HCT116 (cell line): ENCODE measurements around the gene C1orf35. TPM values are rescaled to one million over a fixed set of nuclear protein-coding genes. Genes with fewer than 3 reads are reported as not detected.

Experiments
- ATAC-seq: fragments of 200-7000 bp; cut with Tn5 transposase; 2 replicates; pipeline ENCODE4 v1.9.1; 2020; ENCODE audit warnings: mild to moderate bottlenecking, moderate library complexity
- BruUV-seq: library from RNA; stranded (reverse); fragments of 400-500 nt; replicated peaks from 2 replicates; lab custom pipeline; 2021; lab: Mats Ljungman, UMichigan
- CTCF ChIA-PET: fragments of 300-600 bp; sonication (Branson Sonifier 250); formaldehyde crosslinking; loops from one replicate; lab custom pipeline; 2021; ENCODE audit warnings: antibody characterized with exemption; lab: Charles Lee
- POLR2A ChIA-PET: fragments of 300-600, 350-600 bp; sonication (Branson Sonifier 250); formaldehyde crosslinking; loops from one replicate; lab custom pipeline; 2021; ENCODE audit warnings: antibody characterized with exemption; lab: Charles Lee
- RAD21 ChIA-PET, 2 experiments: fragments of 300-600 bp; sonication (Branson Sonifier 250); formaldehyde crosslinking; loops; one replicate each; lab custom pipeline; 2023; ENCODE audit warnings: low total read pairs in 2 of 2; ENCODE audit not compliant: uncharacterized antibody in 2 of 2, unreplicated experiment in 2 of 2, low non-redundant PET in 1 of 2; lab: Charles Lee
- DNase-seq: peaks from one replicate; pipeline ENCODE4 v3.0.0-alpha.2; 2010; ENCODE audit warnings: low read depth, low spot score
- H2AFZ ChIP-seq: fragments of 200-600 bp; shearing (Covaris generic), sonication (generic); 2 replicates; pipeline ENCODE4 v1.6.1; 2017; ENCODE audit warnings: low read depth, mixed run types, mixed read lengths, antibody characterized with exemption, low read length; ENCODE audit not compliant: poor library complexity, severe bottlenecking
- H3K27ac ChIP-seq: 2 replicates; pipeline ENCODE4 v1.5.1; 2012; ENCODE audit warnings: low read depth, low read length
- H3K27me3 ChIP-seq: fragments of 200-600 bp; sonication (generic); 2 replicates; pipeline ENCODE4 v1.6.1; 2016; ENCODE audit warnings: mixed run types, low read length, mixed read lengths; ENCODE audit not compliant: insufficient read depth
- H3K36me3 ChIP-seq, 2 experiments: fragments of 200-500 bp in 1 of 2; fragments of 200-600 bp in 1 of 2; sonication (Bioruptor generic) in 1 of 2; sonication (generic) in 1 of 2; 2 replicates each; pipeline versions ENCODE4 v1.5.1 to v1.6.1; 2014 to 2016; ENCODE audit warnings: low read length in 2 of 2, inconsistent platforms in 1 of 2, mixed read lengths in 1 of 2, mixed run types in 1 of 2; ENCODE audit not compliant: insufficient read depth in 2 of 2, control insufficient read depth in 1 of 2
- H3K4me1 ChIP-seq, 2 experiments: fragments of 200-600 bp in 1 of 2; sonication (generic) in 1 of 2; 2 replicates each; pipeline versions ENCODE4 v1.5.1 to v1.6.1; 2012 to 2017; ENCODE audit warnings: low read length in 2 of 2, inconsistent platforms in 1 of 2, mild to moderate bottlenecking in 1 of 2, mixed read lengths in 1 of 2, mixed run types in 1 of 2, moderate library complexity in 1 of 2; ENCODE audit not compliant: insufficient read depth in 2 of 2, control insufficient read depth in 1 of 2
- H3K4me2 ChIP-seq: fragments of 200-600 bp; sonication (generic); 2 replicates; pipeline ENCODE4 v1.6.1; 2017; ENCODE audit warnings: mixed run types, low read length, mixed read lengths
- H3K4me3 ChIP-seq, 2 experiments: fragments of 200-600 bp in 1 of 2; sonication (generic) in 1 of 2; replicated peaks in 1 of 2; 2 replicates each; pipeline ENCODE4 v1.5.1; 2011 to 2016; ENCODE audit warnings: low read length in 2 of 2, control low read depth in 1 of 2, low read depth in 1 of 2, mild to moderate bottlenecking in 1 of 2, mixed read lengths in 1 of 2, mixed run types in 1 of 2
- H3K79me2 ChIP-seq: fragments of 200-600 bp; sonication (generic); 2 replicates; pipeline ENCODE4 v1.6.1; 2017; ENCODE audit warnings: mild to moderate bottlenecking, mixed run types, low read length, moderate library complexity, mixed read lengths; ENCODE audit not compliant: insufficient read depth
- H3K9ac ChIP-seq: fragments of 200-600 bp; sonication (generic); 2 replicates; pipeline ENCODE4 v1.6.1; 2016; ENCODE audit warnings: low read length, mixed read lengths
- H3K9me2 ChIP-seq: fragments of 200-600 bp; sonication (generic), shearing (Covaris generic); 2 replicates; pipeline ENCODE4 v1.6.1; 2017; ENCODE audit warnings: mixed run types, mild to moderate bottlenecking, moderate library complexity; ENCODE audit not compliant: insufficient read depth
- H3K9me3 ChIP-seq, 2 experiments: fragments of 200-500 bp in 1 of 2; fragments of 200-600 bp in 1 of 2; sonication (Bioruptor generic) in 1 of 2; sonication (generic) in 1 of 2; 2 replicates each; pipeline ENCODE4 v1.6.1; 2014 to 2017; ENCODE audit warnings: low read length in 2 of 2, mixed read lengths in 2 of 2, inconsistent platforms in 1 of 2, low read depth in 1 of 2, mild to moderate bottlenecking in 1 of 2, mixed run types in 1 of 2, moderate library complexity in 1 of 2; ENCODE audit not compliant: control insufficient read depth in 1 of 2, insufficient read depth in 1 of 2
- H4K20me1 ChIP-seq: fragments of 200-600 bp; sonication (generic), shearing (Covaris generic); 2 replicates; pipeline ENCODE4 v1.6.1; 2017; ENCODE audit warnings: mixed run types, mild to moderate bottlenecking, moderate library complexity; ENCODE audit not compliant: insufficient read depth
- CBX3 ChIP-seq: IDR thresholded peaks from 2 replicates; pipeline ENCODE4 v1.6.1; 2012; ENCODE audit warnings: low read depth
- CEBPB ChIP-seq: IDR thresholded peaks from 2 replicates; pipeline ENCODE4 v1.6.1; 2012; ENCODE audit warnings: low read depth
- EGR1 ChIP-seq: IDR thresholded peaks from 2 replicates; pipeline ENCODE4 v1.6.1; 2012; ENCODE audit warnings: low read depth
- ELF1 ChIP-seq: IDR thresholded peaks from 2 replicates; pipeline ENCODE4 v1.6.1; 2012; ENCODE audit warnings: low read depth, borderline replicate concordance
- EZH2 ChIP-seq: fragments of 200-600 bp; sonication (generic); IDR thresholded peaks from 2 replicates; pipeline ENCODE4 v1.6.1; 2017; ENCODE audit warnings: antibody characterized with exemption, mixed run types
- FOSL1 ChIP-seq: IDR thresholded peaks from 2 replicates; pipeline ENCODE4 v1.6.1; 2012; ENCODE audit warnings: low read depth
- JUND ChIP-seq: IDR thresholded peaks from 2 replicates; pipeline ENCODE4 v1.6.1; 2012
- POLR2AphosphoS5 ChIP-seq: IDR thresholded peaks from 2 replicates; pipeline ENCODE4 v1.6.1; 2011; ENCODE audit warnings: mild to moderate bottlenecking, low read depth, low read length, moderate library complexity
- RAD21 ChIP-seq: IDR thresholded peaks from 2 replicates; pipeline ENCODE4 v1.6.1; 2012; ENCODE audit warnings: low read depth, mild to moderate bottlenecking
- SIN3A ChIP-seq: IDR thresholded peaks from 2 replicates; pipeline ENCODE4 v1.6.1; 2012; ENCODE audit warnings: low read depth
- SP1 ChIP-seq: IDR thresholded peaks from 2 replicates; pipeline ENCODE4 v1.6.1; 2012; ENCODE audit warnings: low read depth
- SRF ChIP-seq: IDR thresholded peaks from 2 replicates; pipeline ENCODE4 v1.6.1; 2012; ENCODE audit warnings: low read depth
- TCF7L2 ChIP-seq: IDR thresholded peaks from 2 replicates; pipeline ENCODE4 v1.7.0; 2011; ENCODE audit warnings: borderline replicate concordance, inconsistent platforms; ENCODE audit not compliant: insufficient read depth, insufficient read length; ENCODE audit errors: extremely low read depth
- YY1 ChIP-seq: IDR thresholded peaks from 2 replicates; pipeline ENCODE4 v1.6.1; 2011; ENCODE audit warnings: low read length, low read depth, moderate library complexity, mild to moderate bottlenecking; ENCODE audit not compliant: insufficient replicate concordance; ENCODE audit errors: extremely low read depth
- ZNF274 ChIP-seq: fragments of 200-500 bp; sonication (Bioruptor generic); IDR thresholded peaks from 2 replicates; pipeline ENCODE4 v1.6.1; 2014; ENCODE audit warnings: mild to moderate bottlenecking, low read depth, low read length, inconsistent platforms
- intact Hi-C: fragments of 100-400 bp; cut with micrococcal nuclease; formaldehyde crosslinking; loops from 2 replicates; pipeline ENCODE4 v1.10.0; 2022
- total RNA-seq: library from RNA; stranded (reverse); gene quantifications from one replicate; pipeline ENCODE4 v1.2.1, GENCODE V29; 2021; ENCODE audit not compliant: unreplicated experiment
- TF ChIP-seq, protein P1 (sequence below): IDR thresholded peaks from 2 replicates; pipeline ENCODE4 v1.6.1; 2012; ENCODE audit warnings: low read depth
- TF ChIP-seq, protein P2 (sequence below): IDR thresholded peaks from 2 replicates; pipeline ENCODE4 v1.6.1; 2012
- TF ChIP-seq, protein P3 (sequence below): IDR thresholded peaks from 2 replicates; pipeline ENCODE4 v1.6.1; 2011; ENCODE audit warnings: mild to moderate bottlenecking, low read length, moderate library complexity; ENCODE audit not compliant: insufficient replicate concordance; ENCODE audit errors: extremely low read depth
- TF ChIP-seq, protein P4 (sequence below), 3 experiments: fragments of 200-600 bp in 1 of 3; sonication (generic) in 1 of 3; IDR thresholded peaks in 2 of 3; conservative IDR thresholded peaks in 1 of 3; 2 replicates each; pipeline ENCODE4 v1.5.1; 2012 to 2017; ENCODE audit warnings: low read depth in 2 of 3, low read length in 2 of 3, antibody characterized with exemption in 1 of 3, borderline replicate concordance in 1 of 3, control low read depth in 1 of 3, mild to moderate bottlenecking in 1 of 3, mixed read lengths in 1 of 3, mixed run types in 1 of 3, moderate library complexity in 1 of 3; ENCODE audit not compliant: insufficient read depth in 1 of 3

Gene C1orf35
- total RNA-seq, 1 experiment from 2014 or later = 26.1 TPM

DNA sequence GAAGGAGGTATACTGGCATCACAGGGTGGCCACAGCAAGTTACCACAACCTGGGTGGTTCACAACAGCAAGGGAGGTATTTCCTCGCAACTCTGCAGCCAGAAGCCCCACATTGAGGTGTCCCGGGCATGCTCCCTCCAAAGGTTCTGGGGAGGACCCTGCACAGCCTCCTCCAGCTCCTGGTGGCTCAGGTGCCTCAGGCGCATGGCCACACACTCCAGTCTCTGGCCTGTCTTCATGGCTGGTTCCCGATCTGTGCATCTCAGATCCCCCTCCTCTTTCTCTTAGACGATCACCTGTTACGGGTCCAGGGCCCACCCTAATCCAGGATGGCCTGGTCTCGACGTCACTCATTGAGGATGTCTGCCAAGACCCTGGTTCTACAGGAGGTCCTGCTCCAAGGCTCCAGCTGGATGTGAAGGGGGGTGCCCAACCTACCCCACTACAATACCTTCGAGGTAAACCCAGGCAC, 27.3 kb downstream of the C1orf35 start:
- ChIA-PET RAD21 (no interaction called here), POLR2A (no interaction called here), CTCF (no interaction called here)
- no peak for DNase-seq
- H3K4me2 ChIP-seq = no peak overlapping the region
- H3K36me3 ChIP-seq = no peaks in the 10 kb centered on the region
- no peaks in the 10 kb centered on the region for H3K9me2 ChIP-seq
- no peaks in the 10 kb centered on the region for H4K20me1 ChIP-seq
- peaks cover 15% of the 10 kb centered on the region for H3K79me2 ChIP-seq
- H3K9ac ChIP-seq = no peak overlapping the region
- TF ChIP-seq EZH2 = no peak
- TF ChIP-seq, protein P1, sequence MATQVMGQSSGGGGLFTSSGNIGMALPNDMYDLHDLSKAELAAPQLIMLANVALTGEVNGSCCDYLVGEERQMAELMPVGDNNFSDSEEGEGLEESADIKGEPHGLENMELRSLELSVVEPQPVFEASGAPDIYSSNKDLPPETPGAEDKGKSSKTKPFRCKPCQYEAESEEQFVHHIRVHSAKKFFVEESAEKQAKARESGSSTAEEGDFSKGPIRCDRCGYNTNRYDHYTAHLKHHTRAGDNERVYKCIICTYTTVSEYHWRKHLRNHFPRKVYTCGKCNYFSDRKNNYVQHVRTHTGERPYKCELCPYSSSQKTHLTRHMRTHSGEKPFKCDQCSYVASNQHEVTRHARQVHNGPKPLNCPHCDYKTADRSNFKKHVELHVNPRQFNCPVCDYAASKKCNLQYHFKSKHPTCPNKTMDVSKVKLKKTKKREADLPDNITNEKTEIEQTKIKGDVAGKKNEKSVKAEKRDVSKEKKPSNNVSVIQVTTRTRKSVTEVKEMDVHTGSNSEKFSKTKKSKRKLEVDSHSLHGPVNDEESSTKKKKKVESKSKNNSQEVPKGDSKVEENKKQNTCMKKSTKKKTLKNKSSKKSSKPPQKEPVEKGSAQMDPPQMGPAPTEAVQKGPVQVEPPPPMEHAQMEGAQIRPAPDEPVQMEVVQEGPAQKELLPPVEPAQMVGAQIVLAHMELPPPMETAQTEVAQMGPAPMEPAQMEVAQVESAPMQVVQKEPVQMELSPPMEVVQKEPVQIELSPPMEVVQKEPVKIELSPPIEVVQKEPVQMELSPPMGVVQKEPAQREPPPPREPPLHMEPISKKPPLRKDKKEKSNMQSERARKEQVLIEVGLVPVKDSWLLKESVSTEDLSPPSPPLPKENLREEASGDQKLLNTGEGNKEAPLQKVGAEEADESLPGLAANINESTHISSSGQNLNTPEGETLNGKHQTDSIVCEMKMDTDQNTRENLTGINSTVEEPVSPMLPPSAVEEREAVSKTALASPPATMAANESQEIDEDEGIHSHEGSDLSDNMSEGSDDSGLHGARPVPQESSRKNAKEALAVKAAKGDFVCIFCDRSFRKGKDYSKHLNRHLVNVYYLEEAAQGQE = no peak
- no peak for TF ChIP-seq JUND
- no peak for TF ChIP-seq EGR1
- no peak for TF ChIP-seq SRF
- TF ChIP-seq TCF7L2 = no peak
- no peak for TF ChIP-seq YY1
- no peak for TF ChIP-seq ELF1
- no peak for TF ChIP-seq SIN3A
- TF ChIP-seq FOSL1 = no peak
- no peak for TF ChIP-seq CEBPB
- TF ChIP-seq, protein P2, sequence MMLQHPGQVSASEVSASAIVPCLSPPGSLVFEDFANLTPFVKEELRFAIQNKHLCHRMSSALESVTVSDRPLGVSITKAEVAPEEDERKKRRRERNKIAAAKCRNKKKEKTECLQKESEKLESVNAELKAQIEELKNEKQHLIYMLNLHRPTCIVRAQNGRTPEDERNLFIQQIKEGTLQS = no peak
- no peak for TF ChIP-seq RAD21
- TF ChIP-seq, protein P3, sequence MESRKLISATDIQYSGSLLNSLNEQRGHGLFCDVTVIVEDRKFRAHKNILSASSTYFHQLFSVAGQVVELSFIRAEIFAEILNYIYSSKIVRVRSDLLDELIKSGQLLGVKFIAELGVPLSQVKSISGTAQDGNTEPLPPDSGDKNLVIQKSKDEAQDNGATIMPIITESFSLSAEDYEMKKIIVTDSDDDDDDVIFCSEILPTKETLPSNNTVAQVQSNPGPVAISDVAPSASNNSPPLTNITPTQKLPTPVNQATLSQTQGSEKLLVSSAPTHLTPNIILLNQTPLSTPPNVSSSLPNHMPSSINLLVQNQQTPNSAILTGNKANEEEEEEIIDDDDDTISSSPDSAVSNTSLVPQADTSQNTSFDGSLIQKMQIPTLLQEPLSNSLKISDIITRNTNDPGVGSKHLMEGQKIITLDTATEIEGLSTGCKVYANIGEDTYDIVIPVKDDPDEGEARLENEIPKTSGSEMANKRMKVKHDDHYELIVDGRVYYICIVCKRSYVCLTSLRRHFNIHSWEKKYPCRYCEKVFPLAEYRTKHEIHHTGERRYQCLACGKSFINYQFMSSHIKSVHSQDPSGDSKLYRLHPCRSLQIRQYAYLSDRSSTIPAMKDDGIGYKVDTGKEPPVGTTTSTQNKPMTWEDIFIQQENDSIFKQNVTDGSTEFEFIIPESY = no peak
- no peak for TF ChIP-seq POLR2AphosphoS5
- TF ChIP-seq, protein P4, sequence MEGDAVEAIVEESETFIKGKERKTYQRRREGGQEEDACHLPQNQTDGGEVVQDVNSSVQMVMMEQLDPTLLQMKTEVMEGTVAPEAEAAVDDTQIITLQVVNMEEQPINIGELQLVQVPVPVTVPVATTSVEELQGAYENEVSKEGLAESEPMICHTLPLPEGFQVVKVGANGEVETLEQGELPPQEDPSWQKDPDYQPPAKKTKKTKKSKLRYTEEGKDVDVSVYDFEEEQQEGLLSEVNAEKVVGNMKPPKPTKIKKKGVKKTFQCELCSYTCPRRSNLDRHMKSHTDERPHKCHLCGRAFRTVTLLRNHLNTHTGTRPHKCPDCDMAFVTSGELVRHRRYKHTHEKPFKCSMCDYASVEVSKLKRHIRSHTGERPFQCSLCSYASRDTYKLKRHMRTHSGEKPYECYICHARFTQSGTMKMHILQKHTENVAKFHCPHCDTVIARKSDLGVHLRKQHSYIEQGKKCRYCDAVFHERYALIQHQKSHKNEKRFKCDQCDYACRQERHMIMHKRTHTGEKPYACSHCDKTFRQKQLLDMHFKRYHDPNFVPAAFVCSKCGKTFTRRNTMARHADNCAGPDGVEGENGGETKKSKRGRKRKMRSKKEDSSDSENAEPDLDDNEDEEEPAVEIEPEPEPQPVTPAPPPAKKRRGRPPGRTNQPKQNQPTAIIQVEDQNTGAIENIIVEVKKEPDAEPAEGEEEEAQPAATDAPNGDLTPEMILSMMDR (IDR thresholded peaks at IDR 0.05 in 2 of 3, conservative IDR thresholded peaks at IDR 0.05 in 1 of 3; ENCODE audit: borderline replicate concordance in 1 of 3, insufficient read depth in 1 of 3, low read depth in 2 of 3, low read length in 2 of 3) = no peak
- TF ChIP-seq CBX3 = no peak
- TF ChIP-seq ZNF274 = no peak
- no peak for TF ChIP-seq SP1
- H3K27me3 ChIP-seq = no peaks in the 10 kb centered on the region
- H2AFZ ChIP-seq = no peak overlapping the region
- intact Hi-C loops = loop anchor here (10.0 kb wide), 1 partner anchor 311 kb away; no protein-coding TSS in a partner anchor
- BruUV-seq = no TSS peak
- H3K27ac ChIP-seq = no peak overlapping the region
- no peak for ATAC-seq
- H3K9me3 ChIP-seq = no peaks in the 10 kb centered on the region
- H3K4me3 ChIP-seq = no peak overlapping the region
- no peaks in the 10 kb centered on the region; a peak in 2 of 4 replicates for H3K4me1 ChIP-seq
